ENCODE data around the gene NOTCH3.

- no peak for TF ChIP-seq POLR2A (IDR thresholded peaks at IDR 0.05)
- no peak for TF ChIP-seq CTCF (IDR thresholded peaks at IDR 0.05)
Measured at GRCh38 chr19:15114153-15114540, 86.6 kb downstream of the NOTCH3 start.

Measured in gastroesophageal sphincter (tissue), 3 donors.